Peyer's patch (tissue), 4 donors: ENCODE results near the gene KIF21B.

ENCODE experiments used
- CTCF ChIP-seq, 6 experiments: fragments of 450-650 bp in 4 of 6; fragments of 200-600 bp in 2 of 6; sonication (generic) in 1 of 6; IDR thresholded peaks; one replicate each; pipeline ENCODE4 v1.5.1; 2017 to 2019; ENCODE audit warnings: antibody characterized with exemption in 6 of 6, mild to moderate bottlenecking in 3 of 6, moderate library complexity in 1 of 6
- POLR2A ChIP-seq, 2 donors: fragments of 450-650 bp; IDR thresholded peaks; one replicate each; pipeline ENCODE4 v1.5.1; 2017; ENCODE audit warnings: antibody characterized with exemption in 2 of 2, mild to moderate bottlenecking in 2 of 2, moderate library complexity in 2 of 2

GRCh38 chr1:201006450-201006849 is 17.1 kb downstream of the KIF21B start:
- no peak for TF ChIP-seq CTCF (IDR thresholded peaks at IDR 0.05)
- TF ChIP-seq POLR2A (IDR thresholded peaks at IDR 0.05): no peak
